Esophagus (tissue), 2 donors: Measurements from ENCODE around the gene RXRA. TPM values are rescaled to one million over a fixed set of nuclear protein-coding genes. Genes with fewer than 3 reads are reported as not detected.

Source experiments
- H3K27ac ChIP-seq, 2 donors: one replicate each; pipeline ENCODE4 v1.5.1; 2013; ENCODE audit warnings: low read depth in 2 of 2, mild to moderate bottlenecking in 2 of 2, inconsistent platforms in 1 of 2, low read length in 1 of 2, moderate library complexity in 1 of 2
- H3K27me3 ChIP-seq, 2 donors: one replicate each; pipeline ENCODE4 v1.6.1; 2013; ENCODE audit warnings: low read length in 2 of 2, control low read depth in 1 of 2, mild to moderate bottlenecking in 1 of 2; ENCODE audit not compliant: insufficient read depth in 2 of 2, control insufficient read depth in 1 of 2
- H3K36me3 ChIP-seq, 2 donors: one replicate each; pipeline ENCODE4 v1.6.1; 2013; ENCODE audit warnings: low read length in 1 of 2; ENCODE audit not compliant: control insufficient read depth in 2 of 2, insufficient read depth in 2 of 2
- H3K4me1 ChIP-seq, 2 donors: one replicate each; pipeline ENCODE4 v1.6.1; 2013; ENCODE audit warnings: low read length in 1 of 2; ENCODE audit not compliant: control insufficient read depth in 2 of 2, insufficient read depth in 2 of 2
- H3K4me3 ChIP-seq, 2 donors: one replicate each; pipeline ENCODE4 v1.5.1; 2013; ENCODE audit warnings: low read length in 2 of 2, mild to moderate bottlenecking in 2 of 2, low read depth in 1 of 2, moderate library complexity in 1 of 2
- H3K9me3 ChIP-seq, 2 donors: one replicate each; pipeline ENCODE4 v1.6.1; 2013; ENCODE audit warnings: mild to moderate bottlenecking in 2 of 2, low read depth in 1 of 2, low read length in 1 of 2, moderate library complexity in 1 of 2; ENCODE audit not compliant: control insufficient read depth in 2 of 2, insufficient read depth in 1 of 2
- WGBS, 2 donors: extraction: QIAGEN DNeasy Blood & Tissue Kit; methylation state at CpG; one replicate each; pipeline ENCODE4 v1.1.7; 2013; 5-methylcytosine and 5-hydroxymethylcytosine counted together
- polyA plus RNA-seq, 2 donors: library from polyadenylated mRNA; stranded (reverse); fragments of 200-250 nt; gene quantifications; one replicate each; pipeline ENCODE4 v1.2.3, GENCODE V29; 2013
- donor health status: healthy with polysubstance abuse.
- donor health status: Bipolar disorder and iron deficiency.

RXRA gene
- polyA plus RNA-seq, 2 donors: 31.4 to 63.4 TPM

DNA sequence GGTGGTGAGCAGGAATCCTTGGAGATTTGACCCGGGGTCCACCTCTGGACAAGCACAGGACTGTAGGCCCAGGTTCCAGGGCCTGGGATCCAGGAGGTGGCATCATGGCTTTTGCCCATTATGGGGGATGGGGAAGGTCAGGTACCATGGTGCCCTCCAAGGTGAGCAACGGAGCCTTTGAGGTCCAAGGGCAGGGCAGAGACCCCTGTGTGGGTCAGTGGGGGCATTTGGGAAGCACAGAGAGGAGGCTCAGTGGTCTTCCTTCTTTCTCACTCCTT is 117.7 kb downstream of the RXRA start:
- no peak overlapping the region for H3K4me3 ChIP-seq
- H3K27me3 ChIP-seq: no peaks in the 10 kb centered on the region
- H3K4me1 ChIP-seq: peaks cover 0 to 28% of the 10 kb centered on the region in 2 donors
- H3K27ac ChIP-seq: peak overlapping the region in 1 of 2 donors; percentile 45
- 67 to 77% methylated on average over 2 of the region's 2 CpGs for WGBS, 2 donors
- peaks cover 0 to 7% of the 10 kb centered on the region in 2 donors for H3K9me3 ChIP-seq
- no peaks in the 10 kb centered on the region for H3K36me3 ChIP-seq

DNA sequence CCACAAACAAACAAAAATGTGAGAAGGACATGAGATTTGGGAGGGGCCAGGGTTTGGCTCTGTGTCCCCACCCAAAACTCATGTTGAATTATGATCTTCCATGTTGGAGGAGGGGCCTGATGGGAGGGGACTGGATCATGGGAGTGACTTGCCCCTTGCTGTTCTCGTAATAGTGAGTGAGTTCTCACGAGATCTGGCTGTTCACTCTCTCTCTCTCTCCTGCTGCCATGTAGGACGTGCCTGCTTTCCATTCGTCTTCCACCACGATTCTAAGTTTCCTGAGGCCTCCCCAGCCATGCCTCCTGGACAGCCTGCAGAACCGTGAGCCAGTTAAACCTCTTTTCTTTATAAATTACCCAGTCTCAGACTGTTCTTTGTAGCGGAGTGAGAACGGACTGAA is 118.7 kb downstream of the RXRA start:
- Histone ChIP-seq H3K4me3 (no peak overlapping the region), H3K9me3 (peaks cover 0 to 7% of the 10 kb centered on the region in 2 donors), H3K27me3 (no peaks in the 10 kb centered on the region), H3K36me3 (no peaks in the 10 kb centered on the region), H3K4me1 (peaks cover 0 to 28% of the 10 kb centered on the region in 2 donors), H3K27ac (no peak overlapping the region)
- WGBS, 2 donors: 69 to 71% methylated on average over 8 of the region's 8 CpGs

- Histone ChIP-seq H3K9me3 (peaks cover 0 to 7% of the 10 kb centered on the region in 2 donors), H3K27ac (no peak overlapping the region), H3K27me3 (no peaks in the 10 kb centered on the region), H3K4me1 (no peaks in the 10 kb centered on the region), H3K36me3 (no peaks in the 10 kb centered on the region), H3K4me3 (no peak overlapping the region)
- WGBS, 2 donors: 19 to 21% methylated on average over 10 of the region's 10 CpGs
These were observed 123.1 kb downstream of the RXRA start for GRCh38 chr9:134449180-134449916.

GRCh38 chr9:134451700-134452458 is 125.6 kb downstream of the RXRA start:
- no peak overlapping the region for H3K27ac ChIP-seq
- H3K4me1 ChIP-seq: peaks cover 3 to 10% of the 10 kb centered on the region in 2 donors
- H3K4me3 ChIP-seq: no peak overlapping the region
- H3K36me3 ChIP-seq: no peaks in the 10 kb centered on the region
- peaks cover 0 to 7% of the 10 kb centered on the region in 2 donors for H3K9me3 ChIP-seq
- 98 to 100% methylated on average over 2 of the region's 2 CpGs for WGBS, 2 donors
- H3K27me3 ChIP-seq: no peaks in the 10 kb centered on the region

DNA sequence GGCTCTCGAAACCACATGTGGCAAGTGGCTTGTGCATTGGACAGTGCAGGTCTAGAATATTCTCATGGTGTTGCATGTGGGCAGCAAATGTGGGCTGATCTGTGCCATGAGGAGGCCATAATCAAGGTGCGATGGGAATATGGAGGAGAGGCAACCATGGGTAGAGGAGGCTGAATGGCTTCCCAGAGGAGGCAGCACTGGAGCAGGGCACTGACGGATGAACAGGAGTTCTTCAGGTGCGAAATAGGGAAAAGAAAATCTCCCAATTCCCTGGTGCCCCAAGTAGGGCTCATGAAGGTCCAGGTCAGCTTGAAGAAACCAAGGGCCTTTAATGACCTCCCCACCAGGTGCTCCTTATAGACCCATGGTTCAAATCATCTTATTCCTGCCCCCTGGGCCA is 126.5 kb downstream of the RXRA start:
- H3K9me3 ChIP-seq: peaks cover 0 to 7% of the 10 kb centered on the region in 2 donors
- no peaks in the 10 kb centered on the region for H3K36me3 ChIP-seq
- peaks cover 3 to 12% of the 10 kb centered on the region in 2 donors for H3K4me1 ChIP-seq
- H3K27ac ChIP-seq: no peak overlapping the region
- 97 to 99% methylated on average over 4 of the region's 4 CpGs for WGBS, 2 donors
- H3K4me3 ChIP-seq: no peak overlapping the region
- H3K27me3 ChIP-seq: no peaks in the 10 kb centered on the region

DNA sequence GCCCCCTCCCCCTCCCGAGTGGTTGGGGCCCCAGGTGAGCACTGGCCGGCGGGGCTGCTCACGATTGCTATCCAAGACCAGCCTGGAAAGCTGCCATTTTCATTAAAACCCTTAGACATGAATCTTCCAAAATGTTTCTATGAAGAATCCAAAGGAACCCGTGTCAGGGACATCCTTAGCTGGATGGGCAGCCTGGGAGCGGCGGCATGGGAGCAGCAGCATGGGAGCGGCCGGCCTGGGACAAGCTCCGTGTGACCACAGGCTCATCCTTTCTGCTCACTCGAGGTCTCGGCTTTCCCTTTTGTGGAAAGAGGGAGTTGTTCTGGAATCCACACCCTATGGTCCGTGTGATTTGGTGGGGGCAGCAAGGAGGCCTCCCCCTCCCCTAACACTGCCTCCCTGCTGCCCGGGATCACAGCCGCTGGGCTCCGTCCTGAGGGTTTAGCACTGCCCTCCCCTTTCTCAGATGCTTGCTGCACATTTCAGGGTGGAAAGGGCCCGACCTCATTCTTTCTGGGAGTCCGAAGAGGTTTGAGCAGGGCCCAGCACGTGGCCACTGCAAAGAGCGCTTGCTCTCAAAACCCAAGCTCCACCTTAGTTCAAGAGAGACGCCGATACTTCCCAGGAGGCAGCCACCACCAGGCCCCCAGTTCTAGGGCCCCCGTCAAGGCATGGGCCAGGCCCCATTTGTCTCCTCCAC is 127.7 kb downstream of the RXRA start:
- H3K27me3 ChIP-seq: no peaks in the 10 kb centered on the region
- WGBS, 2 donors: 85 to 86% methylated on average over 23 of the region's 23 CpGs
- H3K9me3 ChIP-seq: peaks cover 0 to under 1% of the 10 kb centered on the region in 2 donors
- no peak overlapping the region for H3K27ac ChIP-seq
- no peak overlapping the region for H3K4me3 ChIP-seq
- no peaks in the 10 kb centered on the region for H3K36me3 ChIP-seq
- H3K4me1 ChIP-seq: peaks cover 3 to 12% of the 10 kb centered on the region in 2 donors

GRCh38 chr9:134454476-134454857 is 128.2 kb downstream of the RXRA start:
- Histone ChIP-seq H3K9me3 (no peaks in the 10 kb centered on the region), H3K27me3 (no peaks in the 10 kb centered on the region), H3K4me1 (peaks cover 3 to 12% of the 10 kb centered on the region in 2 donors), H3K36me3 (no peaks in the 10 kb centered on the region), H3K27ac (no peak overlapping the region), H3K4me3 (no peak overlapping the region)
- WGBS, 2 donors: 71 to 80% methylated on average over 5 of the region's 5 CpGs

GRCh38 chr9:134455021-134455471 is 128.8 kb downstream of the RXRA start:
- Histone ChIP-seq H3K27ac (no peak overlapping the region), H3K9me3 (no peaks in the 10 kb centered on the region), H3K4me1 (peaks cover 3 to 12% of the 10 kb centered on the region in 2 donors), H3K27me3 (no peaks in the 10 kb centered on the region), H3K4me3 (no peak overlapping the region), H3K36me3 (no peaks in the 10 kb centered on the region)
- 90 to 93% methylated on average over 13 of the region's 13 CpGs for WGBS, 2 donors

DNA sequence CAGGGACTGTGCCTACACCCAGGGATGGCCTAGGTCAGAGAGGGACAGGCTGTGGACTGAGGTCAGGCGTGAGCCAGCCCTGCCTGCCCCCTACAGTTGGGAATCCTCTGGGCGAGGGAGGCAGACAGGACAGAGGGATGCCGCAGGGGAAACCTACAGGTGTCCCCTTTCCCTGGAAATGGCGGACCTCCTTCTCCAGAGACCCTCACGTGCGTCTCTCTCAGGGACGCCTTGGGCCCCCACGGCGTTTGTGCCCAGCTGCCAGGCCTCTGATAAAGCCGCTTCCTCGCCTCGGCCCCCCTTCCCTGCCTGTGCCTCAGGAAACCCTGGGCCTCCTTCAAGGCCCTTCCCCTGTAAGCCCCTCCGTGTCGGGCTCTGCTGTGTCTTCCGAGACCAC is 129.3 kb downstream of the RXRA start:
- H3K4me3 ChIP-seq: no peak overlapping the region
- no peaks in the 10 kb centered on the region for H3K36me3 ChIP-seq
- H3K4me1 ChIP-seq: peaks cover 3 to 12% of the 10 kb centered on the region in 2 donors
- peak overlapping the region; percentile 82 to 83 for H3K27ac ChIP-seq
- H3K9me3 ChIP-seq: no peaks in the 10 kb centered on the region
- H3K27me3 ChIP-seq: no peaks in the 10 kb centered on the region
- 67 to 75% methylated on average over 15 of the region's 15 CpGs for whole genome bisulfite sequencing, 2 donors
